K562 (cell line): Measurements from ENCODE around the gene NPIPA5. TPM values are rescaled to one million over a fixed set of nuclear protein-coding genes. Genes with fewer than 3 reads are reported as not detected.

ENCODE experiments used
- MAZ ChIP-seq, 2 experiments: fragments of 450-650 bp in 1 of 2; sonication (generic) in 1 of 2; formaldehyde crosslinking; IDR thresholded peaks in 1 of 2; conservative IDR thresholded peaks in 1 of 2; 2 replicates each; pipeline versions ENCODE4 v1.4.0 to v1.5.0; 2020; ENCODE audit warnings: mild to moderate bottlenecking in 1 of 2, missing genetic modification reagents in 1 of 2
- MEIS2 ChIP-seq: fragments of 450-650 bp; IDR thresholded peaks from 2 replicates; pipeline ENCODE4 v1.6.1; 2014; ENCODE audit warnings: mild to moderate bottlenecking; ENCODE audit not compliant: partially characterized antibody
- MYBL2 ChIP-seq, 2 experiments: fragments of 450-650 bp in 1 of 2; sonication (generic) in 1 of 2; formaldehyde crosslinking in 1 of 2; IDR thresholded peaks; 2 replicates each; pipeline versions ENCODE4 v1.6.1 to v1.8.1; 2017 to 2022; ENCODE audit warnings: borderline replicate concordance in 1 of 2, inconsistent platforms in 1 of 2, low read depth in 1 of 2, mild to moderate bottlenecking in 1 of 2, missing genetic modification reagents in 1 of 2, moderate library complexity in 1 of 2
- ZNF316 ChIP-seq: fragments of 450-650 bp; IDR thresholded peaks from 2 replicates; pipeline ENCODE4 v1.6.1; 2016
- polyA plus RNA-seq, 8 experiments: library from polyadenylated mRNA; depleted of rRNA in 4 of 8; stranded (reverse) in 5 of 8; unstranded in 3 of 8; fragments of >200 nt; fragmentation: Nextera tagmentation in 2 of 8; fragmentation: Illumina TruSeq in 1 of 8; extraction: Ambion mirVana in 2 of 8; extraction: Trizol in 1 of 8; gene quantifications; 2 replicates each; pipeline versions ENCODE4 v1.2.1 to v1.2.3, GENCODE V29; 2011 to 2014; ENCODE audit warnings: inconsistent platforms in 1 of 8, missing spikeins in 1 of 8
- total RNA-seq, 7 experiments: library from RNA; depleted of rRNA in 6 of 7; stranded (reverse); fragments of >200 nt in 6 of 7; fragmentation: Illumina TruSeq in 2 of 7; extraction: Trizol in 2 of 7; gene quantifications; 2 replicates each; pipeline versions ENCODE4 v1.2.1 to v1.2.3, GENCODE V29; 2011 to 2021; ENCODE audit warnings: low replicate concordance in 1 of 7
- TF ChIP-seq, protein P1 (sequence below), 3 experiments: fragments of 200-800 bp in 1 of 3; sonication (Bioruptor generic) in 1 of 3; sonication (generic) in 1 of 3; formaldehyde crosslinking in 1 of 3; IDR thresholded peaks; 2 replicates each; pipeline versions ENCODE4 v1.6.1 to v1.8.0; 2016 to 2022; ENCODE audit warnings: mild to moderate bottlenecking in 2 of 3, missing compliant biosample characterization in 2 of 3, missing genetic modification characterization in 2 of 3, missing genetic modification reagents in 1 of 3
- TF ChIP-seq, protein P2 (sequence below): sonication (generic); formaldehyde crosslinking; IDR thresholded peaks from 2 replicates; pipeline ENCODE4 v1.8.0; 2022; ENCODE audit warnings: missing genetic modification reagents, mild to moderate bottlenecking, borderline replicate concordance
- TF ChIP-seq, protein P3 (sequence below), 2 experiments: fragments of 450-650 bp in 1 of 2; sonication (generic) in 1 of 2; formaldehyde crosslinking in 1 of 2; IDR thresholded peaks in 1 of 2; conservative IDR thresholded peaks in 1 of 2; 2 replicates each; pipeline versions ENCODE4 v1.6.1 to v1.8.1; 2016 to 2023; ENCODE audit warnings: mild to moderate bottlenecking in 2 of 2, moderate library complexity in 2 of 2, inconsistent platforms in 1 of 2, missing genetic modification reagents in 1 of 2
- TF ChIP-seq, protein P4 (sequence below), 2 experiments: IDR thresholded peaks in 1 of 2; conservative IDR thresholded peaks in 1 of 2; 2 replicates each; pipeline ENCODE4 v1.6.1; 2016; ENCODE audit warnings: low read depth in 2 of 2, mild to moderate bottlenecking in 1 of 2, missing compliant biosample characterization in 1 of 2, missing genetic modification characterization in 1 of 2, moderate library complexity in 1 of 2
- TF ChIP-seq, protein P5 (sequence below): fragments of 200-800 bp; sonication (Bioruptor generic); IDR thresholded peaks from 2 replicates; pipeline ENCODE4 v1.6.1; 2017; ENCODE audit warnings: missing genetic modification characterization, missing compliant biosample characterization
- TF ChIP-seq, protein P6 (sequence below), 2 experiments: fragments of 450-650 bp; conservative IDR thresholded peaks; 2 replicates each; pipeline ENCODE4 v1.6.1; 2017; ENCODE audit warnings: mild to moderate bottlenecking in 2 of 2, moderate library complexity in 2 of 2
- TF ChIP-seq, protein P7 (sequence below): IDR thresholded peaks from 2 replicates; pipeline ENCODE4 v1.6.1; 2011; ENCODE audit warnings: borderline replicate concordance, low read depth, mild to moderate bottlenecking, moderate library complexity, low read length; ENCODE audit not compliant: insufficient read depth, poor library complexity, severe bottlenecking

NPIPA5 gene
- total and polyA plus RNA-seq, 9 of the 15 experiments (the other 6 are each of a cell fraction or from before 2014, with no cell fraction given), result 2.2 to 17.0 (median 4.7) TPM

DNA sequence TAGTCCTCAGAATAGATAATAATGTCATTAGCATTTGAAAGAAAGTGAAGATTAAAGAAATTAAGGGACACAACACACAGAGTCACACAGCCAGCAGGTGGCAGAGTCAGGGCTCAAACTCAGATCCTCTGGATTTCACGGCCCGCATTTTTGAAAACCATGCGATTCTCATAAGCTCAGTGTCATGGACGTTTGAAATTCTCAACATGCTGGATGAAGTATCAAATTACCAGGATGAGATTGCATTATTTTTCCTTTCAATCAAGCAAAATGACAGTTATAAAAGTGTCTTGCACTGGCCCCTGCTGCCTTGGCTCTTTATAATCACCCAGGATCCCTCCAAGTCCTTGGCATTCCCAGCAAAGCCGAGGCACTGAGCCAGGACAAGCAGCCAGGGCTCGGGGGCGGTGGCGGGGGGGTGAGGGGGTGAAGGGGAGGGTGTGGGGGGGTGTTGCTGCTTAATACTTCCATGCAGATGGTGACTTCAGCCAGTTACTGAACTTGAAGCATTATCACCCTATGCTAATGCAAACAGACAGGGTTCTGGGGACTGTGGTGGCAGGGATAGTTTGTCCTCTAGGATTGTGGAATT, 49.6 kb upstream of the NPIPA5 start (continued):
- TF ChIP-seq, protein P1, sequence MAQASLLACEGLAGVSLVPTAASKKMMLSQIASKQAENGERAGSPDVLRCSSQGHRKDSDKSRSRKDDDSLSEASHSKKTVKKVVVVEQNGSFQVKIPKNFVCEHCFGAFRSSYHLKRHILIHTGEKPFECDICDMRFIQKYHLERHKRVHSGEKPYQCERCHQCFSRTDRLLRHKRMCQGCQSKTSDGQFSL (CRISPR knock-in tag; IDR thresholded peaks at IDR 0.05), result no peak
- TF ChIP-seq, protein P1 (tag; IDR thresholded peaks at IDR 0.05), result 0 out of 4 replicates have a peak, but pooled peaks of 1 of the 2 experiments have one; percentile 41
- TF ChIP-seq ZNF316 (peak; percentile 73), MYBL2 (IDR thresholded peaks at IDR 0.05; ENCODE audit: low read depth) (peak; percentile 68), MYBL2 (CRISPR knock-in tag; IDR thresholded peaks at IDR 0.05; ENCODE audit: borderline replicate concordance) (no peak), MEIS2 (peak; percentile 57), MAZ (CRISPR knock-in tag; conservative IDR thresholded peaks at IDR 0.05 in 1 of 2, IDR thresholded peaks at IDR 0.05 in 1 of 2) (0 out of 4 replicates have a peak, but pooled peaks of 1 of the 2 experiments have one; percentile 26)
- TF ChIP-seq, protein P2, sequence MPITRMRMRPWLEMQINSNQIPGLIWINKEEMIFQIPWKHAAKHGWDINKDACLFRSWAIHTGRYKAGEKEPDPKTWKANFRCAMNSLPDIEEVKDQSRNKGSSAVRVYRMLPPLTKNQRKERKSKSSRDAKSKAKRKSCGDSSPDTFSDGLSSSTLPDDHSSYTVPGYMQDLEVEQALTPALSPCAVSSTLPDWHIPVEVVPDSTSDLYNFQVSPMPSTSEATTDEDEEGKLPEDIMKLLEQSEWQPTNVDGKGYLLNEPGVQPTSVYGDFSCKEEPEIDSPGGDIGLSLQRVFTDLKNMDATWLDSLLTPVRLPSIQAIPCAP, result no peak
- TF ChIP-seq, protein P3, sequence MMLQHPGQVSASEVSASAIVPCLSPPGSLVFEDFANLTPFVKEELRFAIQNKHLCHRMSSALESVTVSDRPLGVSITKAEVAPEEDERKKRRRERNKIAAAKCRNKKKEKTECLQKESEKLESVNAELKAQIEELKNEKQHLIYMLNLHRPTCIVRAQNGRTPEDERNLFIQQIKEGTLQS (IDR thresholded peaks at IDR 0.05), result no peak
- TF ChIP-seq, protein P3 (CRISPR knock-in tag; conservative IDR thresholded peaks at IDR 0.05), result no peak
- TF ChIP-seq, protein P4, sequence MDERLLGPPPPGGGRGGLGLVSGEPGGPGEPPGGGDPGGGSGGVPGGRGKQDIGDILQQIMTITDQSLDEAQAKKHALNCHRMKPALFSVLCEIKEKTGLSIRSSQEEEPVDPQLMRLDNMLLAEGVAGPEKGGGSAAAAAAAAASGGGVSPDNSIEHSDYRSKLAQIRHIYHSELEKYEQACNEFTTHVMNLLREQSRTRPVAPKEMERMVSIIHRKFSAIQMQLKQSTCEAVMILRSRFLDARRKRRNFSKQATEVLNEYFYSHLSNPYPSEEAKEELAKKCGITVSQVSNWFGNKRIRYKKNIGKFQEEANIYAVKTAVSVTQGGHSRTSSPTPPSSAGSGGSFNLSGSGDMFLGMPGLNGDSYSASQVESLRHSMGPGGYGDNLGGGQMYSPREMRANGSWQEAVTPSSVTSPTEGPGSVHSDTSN (CRISPR knock-in tag; IDR thresholded peaks at IDR 0.05; ENCODE audit: low read depth), result no peak
- TF ChIP-seq, protein P4 (tag; conservative IDR thresholded peaks at IDR 0.05; ENCODE audit: low read depth), result peak; percentile 49
- TF ChIP-seq, protein P5, sequence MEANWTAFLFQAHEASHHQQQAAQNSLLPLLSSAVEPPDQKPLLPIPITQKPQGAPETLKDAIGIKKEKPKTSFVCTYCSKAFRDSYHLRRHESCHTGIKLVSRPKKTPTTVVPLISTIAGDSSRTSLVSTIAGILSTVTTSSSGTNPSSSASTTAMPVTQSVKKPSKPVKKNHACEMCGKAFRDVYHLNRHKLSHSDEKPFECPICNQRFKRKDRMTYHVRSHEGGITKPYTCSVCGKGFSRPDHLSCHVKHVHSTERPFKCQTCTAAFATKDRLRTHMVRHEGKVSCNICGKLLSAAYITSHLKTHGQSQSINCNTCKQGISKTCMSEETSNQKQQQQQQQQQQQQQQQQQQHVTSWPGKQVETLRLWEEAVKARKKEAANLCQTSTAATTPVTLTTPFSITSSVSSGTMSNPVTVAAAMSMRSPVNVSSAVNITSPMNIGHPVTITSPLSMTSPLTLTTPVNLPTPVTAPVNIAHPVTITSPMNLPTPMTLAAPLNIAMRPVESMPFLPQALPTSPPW, result peak; percentile 82
- TF ChIP-seq, protein P6, sequence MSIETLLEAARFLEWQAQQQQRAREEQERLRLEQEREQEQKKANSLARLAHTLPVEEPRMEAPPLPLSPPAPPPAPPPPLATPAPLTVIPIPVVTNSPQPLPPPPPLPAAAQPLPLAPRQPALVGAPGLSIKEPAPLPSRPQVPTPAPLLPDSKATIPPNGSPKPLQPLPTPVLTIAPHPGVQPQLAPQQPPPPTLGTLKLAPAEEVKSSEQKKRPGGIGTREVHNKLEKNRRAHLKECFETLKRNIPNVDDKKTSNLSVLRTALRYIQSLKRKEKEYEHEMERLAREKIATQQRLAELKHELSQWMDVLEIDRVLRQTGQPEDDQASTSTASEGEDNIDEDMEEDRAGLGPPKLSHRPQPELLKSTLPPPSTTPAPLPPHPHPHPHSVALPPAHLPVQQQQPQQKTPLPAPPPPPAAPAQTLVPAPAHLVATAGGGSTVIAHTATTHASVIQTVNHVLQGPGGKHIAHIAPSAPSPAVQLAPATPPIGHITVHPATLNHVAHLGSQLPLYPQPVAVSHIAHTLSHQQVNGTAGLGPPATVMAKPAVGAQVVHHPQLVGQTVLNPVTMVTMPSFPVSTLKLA (conservative IDR thresholded peaks at IDR 0.05), result peak in 1 of 2 experiments; percentile 54; a peak in 1 of 4 replicates
- TF ChIP-seq, protein P7, sequence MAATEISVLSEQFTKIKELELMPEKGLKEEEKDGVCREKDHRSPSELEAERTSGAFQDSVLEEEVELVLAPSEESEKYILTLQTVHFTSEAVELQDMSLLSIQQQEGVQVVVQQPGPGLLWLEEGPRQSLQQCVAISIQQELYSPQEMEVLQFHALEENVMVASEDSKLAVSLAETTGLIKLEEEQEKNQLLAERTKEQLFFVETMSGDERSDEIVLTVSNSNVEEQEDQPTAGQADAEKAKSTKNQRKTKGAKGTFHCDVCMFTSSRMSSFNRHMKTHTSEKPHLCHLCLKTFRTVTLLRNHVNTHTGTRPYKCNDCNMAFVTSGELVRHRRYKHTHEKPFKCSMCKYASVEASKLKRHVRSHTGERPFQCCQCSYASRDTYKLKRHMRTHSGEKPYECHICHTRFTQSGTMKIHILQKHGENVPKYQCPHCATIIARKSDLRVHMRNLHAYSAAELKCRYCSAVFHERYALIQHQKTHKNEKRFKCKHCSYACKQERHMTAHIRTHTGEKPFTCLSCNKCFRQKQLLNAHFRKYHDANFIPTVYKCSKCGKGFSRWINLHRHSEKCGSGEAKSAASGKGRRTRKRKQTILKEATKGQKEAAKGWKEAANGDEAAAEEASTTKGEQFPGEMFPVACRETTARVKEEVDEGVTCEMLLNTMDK, result peak; percentile 75
